Stomach (tissue), 4 donors: ENCODE data around the gene NCDN.

ENCODE experiments used
- POLR2A ChIP-seq, 4 donors: fragments of 450-650 bp; IDR thresholded peaks; one replicate each; pipeline ENCODE4 v1.6.1; 2016; ENCODE audit warnings: antibody characterized with exemption in 4 of 4, control low read depth in 2 of 4, mild to moderate bottlenecking in 1 of 4, moderate library complexity in 1 of 4
- POLR2AphosphoS5 ChIP-seq, 3 donors: sonication (generic); formaldehyde crosslinking; IDR thresholded peaks; one replicate each; pipeline ENCODE4 v1.6.1; 2016; ENCODE audit warnings: antibody characterized with exemption in 3 of 3

- no peak for TF ChIP-seq POLR2AphosphoS5 (IDR thresholded peaks at IDR 0.05)
- no peak for TF ChIP-seq POLR2A (IDR thresholded peaks at IDR 0.05)
Measured at GRCh38 chr1:35556484-35557117, 998 bp upstream of the NCDN start.
